Measurements from ENCODE around the gene SYPL2.
A peak's percentile ranks its signal among the peaks of the same experiment; 100 is the strongest.
"Not testable (repeated sequence)": the region's sequence is repeated elsewhere in the genome, so short reads cannot be mapped to it uniquely, and the experiment has no call there.

The SYPL2 gene

GRCh38 chr1:109473284-109474057 is 7.1 kb downstream of the SYPL2 start:
- not testable (repeated sequence) for DNase-seq

GRCh38 chr1:109474697-109475096 is 8.4 kb downstream of the SYPL2 start:
- DNase-seq = no peak

GRCh38 chr1:109475261-109475660 is 8.9 kb downstream of the SYPL2 start:
- DNase-seq = no peak

- DNase-seq = no peak
These were observed 10.5 kb downstream of the SYPL2 start for GRCh38 chr1:109476825-109477224.

GRCh38 chr1:109477821-109478220 is 11.5 kb downstream of the SYPL2 start:
- DNase-seq = no peak

GRCh38 chr1:109478806-109479205 is 12.5 kb downstream of the SYPL2 start:
- no peak for DNase-seq

GRCh38 chr1:109479311-109479710 is 13.0 kb downstream of the SYPL2 start:
- no peak for DNase-seq

- no peak for DNase-seq
These were observed 13.6 kb downstream of the SYPL2 start for GRCh38 chr1:109479901-109480300.

- no peak for DNase-seq
These were observed 15.3 kb downstream of the SYPL2 start for GRCh38 chr1:109481646-109482045.

GRCh38 chr1:109482242-109482641 is 15.9 kb downstream of the SYPL2 start:
- no peak for DNase-seq

GRCh38 chr1:109482791-109483671 is 16.7 kb downstream of the SYPL2 start:
- DNase-seq = peak; percentile 26

- DNase-seq = peak; percentile 90
These were observed 17.5 kb downstream of the SYPL2 start, which contains the start of gene ATXN7L2 for GRCh38 chr1:109483672-109484518. Gene ATXN7L2, plus strand, starts transcription at chr1:109483905. Its CDS starts 49 bp downstream, at chr1:109483954.

GRCh38 chr1:109484519-109484975 is 18.2 kb downstream of the SYPL2 start:
- DNase-seq = no peak

- no peak for DNase-seq
These were observed 18.7 kb downstream of the SYPL2 start for GRCh38 chr1:109485001-109485400.

GRCh38 chr1:109487261-109487660 is 20.9 kb downstream of the SYPL2 start:
- DNase-seq = no peak

- DNase-seq = no peak
These were observed 21.9 kb downstream of the SYPL2 start for GRCh38 chr1:109488201-109488600.

GRCh38 chr1:109488696-109489095 is 22.4 kb downstream of the SYPL2 start:
- DNase-seq = no peak

- DNase-seq = peak; percentile 57
These were observed 23.9 kb downstream of the SYPL2 start for GRCh38 chr1:109490029-109490933.

- no peak for DNase-seq
These were observed 24.6 kb downstream of the SYPL2 start for GRCh38 chr1:109490934-109491302.

- no peak for DNase-seq
These were observed 25.0 kb downstream of the SYPL2 start for GRCh38 chr1:109491372-109491771.

GRCh38 chr1:109492779-109493178 is 26.4 kb downstream of the SYPL2 start:
- DNase-seq = no peak

GRCh38 chr1:109493227-109493626 is 26.9 kb downstream of the SYPL2 start:
- no peak for DNase-seq
